B cell (primary cell): ENCODE results near the gene NR3C2. TPM values are rescaled to one million over a fixed set of nuclear protein-coding genes. Genes with fewer than 3 reads are reported as not detected.
"Not testable (repeated sequence)": the region's sequence is repeated elsewhere in the genome, so short reads cannot be mapped to it uniquely, and the experiment has no call there.

Experiments
- ATAC-seq: fragments of 200-7000 bp; cut with Tn5 transposase; one replicate; pipeline ENCODE4 v1.10.0; 2021; ENCODE audit warnings: low read depth, mild to moderate bottlenecking, moderate number of reproducible peaks, moderate library complexity
- CTCF ChIA-PET: fragments of 350-600 bp; sonication (Branson Sonifier 250); formaldehyde crosslinking; loops from one replicate; lab custom pipeline; 2021; ENCODE audit warnings: antibody characterized with exemption, inconsistent platforms; lab: Charles Lee
- POLR2A ChIA-PET: fragments of 350-600 bp; sonication (Branson Sonifier 250); formaldehyde crosslinking; loops from one replicate; lab custom pipeline; 2021; ENCODE audit warnings: antibody characterized with exemption; lab: Charles Lee
- DNase-seq: peaks from one replicate; pipeline ENCODE4 v3.0.0; 2013
- H2AFZ ChIP-seq: 2 replicates; pipeline ENCODE4 v1.6.1; 2012; ENCODE audit warnings: mild to moderate bottlenecking, low read depth, low read length; ENCODE audit not compliant: insufficient read depth, poor library complexity, severe bottlenecking
- H3K27ac ChIP-seq, 2 donors: 1 replicate in 1 of 2; 2 replicates in 1 of 2; pipeline ENCODE4 v1.5.1; 2012 to 2013; ENCODE audit warnings: low read length in 2 of 2, mild to moderate bottlenecking in 2 of 2, moderate library complexity in 1 of 2
- H3K27me3 ChIP-seq, 4 experiments: fragments of 200-600 bp in 1 of 4; sonication (generic) in 1 of 4; replicated peaks in 1 of 4; 1 replicate in 2 of 4; 2 replicates in 2 of 4; pipeline versions ENCODE4 v1.6.1 to v1.7.0; 2013 to 2016; ENCODE audit warnings: low read length in 3 of 4, mild to moderate bottlenecking in 2 of 4, mixed read lengths in 1 of 4, moderate library complexity in 1 of 4; ENCODE audit not compliant: insufficient read depth in 4 of 4, control insufficient read depth in 3 of 4; ENCODE audit errors: control extremely low read depth in 1 of 4
- H3K36me3 ChIP-seq, 2 experiments: replicated peaks in 1 of 2; 1 replicate in 1 of 2; 2 replicates in 1 of 2; pipeline versions ENCODE4 v1.6.1 to v1.7.1; 2013; ENCODE audit warnings: low read length in 1 of 2; ENCODE audit not compliant: insufficient read depth in 2 of 2, control insufficient read depth in 1 of 2; ENCODE audit errors: control extremely low read depth in 1 of 2, extremely low read depth in 1 of 2
- H3K4me1 ChIP-seq, 2 donors: fragments of 200-600 bp in 1 of 2; sonication (generic) in 1 of 2; 1 replicate in 1 of 2; 2 replicates in 1 of 2; pipeline versions ENCODE4 v1.5.1 to v1.6.1; 2013 to 2017; ENCODE audit warnings: low read length in 2 of 2; ENCODE audit not compliant: control insufficient read depth in 2 of 2, insufficient read depth in 2 of 2
- H3K4me2 ChIP-seq: replicated peaks from 2 replicates; pipeline ENCODE3; 2012; ENCODE audit warnings: mild to moderate bottlenecking, low read depth, low read length; ENCODE audit not compliant: poor library complexity, severe bottlenecking
- H3K4me3 ChIP-seq, 5 experiments: fragments of 200-600 bp in 1 of 5; sonication (generic) in 1 of 5; 1 replicate in 3 of 5; 2 replicates in 2 of 5; pipeline versions ENCODE4 v1.5.1 to v1.7.0; 2011 to 2016; ENCODE audit warnings: low read length in 4 of 5, mild to moderate bottlenecking in 4 of 5, low read depth in 2 of 5, control low read depth in 1 of 5, moderate library complexity in 1 of 5; ENCODE audit not compliant: insufficient read depth in 1 of 5; ENCODE audit errors: control extremely low read depth in 1 of 5, extremely low read depth in 1 of 5
- H3K79me2 ChIP-seq: fragments of 200-600 bp; sonication (generic); one replicate; pipeline ENCODE4 v1.6.0; 2016; ENCODE audit warnings: low read length; ENCODE audit not compliant: control insufficient read depth, insufficient read depth
- H3K9ac ChIP-seq: fragments of 200-600 bp; sonication (generic); 2 replicates; pipeline ENCODE4 v1.6.1; 2017; ENCODE audit warnings: mild to moderate bottlenecking, low read length, moderate library complexity
- H3K9me3 ChIP-seq, 3 donors: one replicate each; pipeline versions ENCODE4 v1.6.1 to v1.7.1; 2013; ENCODE audit warnings: low read length in 2 of 3; ENCODE audit not compliant: control insufficient read depth in 2 of 3, insufficient read depth in 1 of 3; ENCODE audit errors: control extremely low read depth in 1 of 3
- H4K20me1 ChIP-seq: 2 replicates; pipeline ENCODE4 v1.6.0; 2012; ENCODE audit warnings: mild to moderate bottlenecking, low read length; ENCODE audit not compliant: insufficient read depth, control insufficient read depth, poor library complexity, severe bottlenecking
- H3K27ac Mint-ChIP-seq: one replicate; pipeline ENCODE4 v1.8.0; 2021; ENCODE audit warnings: mixed read lengths
- H3K27me3 Mint-ChIP-seq: one replicate; pipeline ENCODE4 v1.8.0; 2021; ENCODE audit warnings: mixed read lengths
- H3K4me1 Mint-ChIP-seq: one replicate; pipeline ENCODE4 v1.8.0; 2021; ENCODE audit warnings: mixed read lengths
- H3K4me3 Mint-ChIP-seq: one replicate; pipeline ENCODE4 v1.8.0; 2021; ENCODE audit warnings: mixed read lengths
- H3K9me3 Mint-ChIP-seq: one replicate; pipeline ENCODE4 v1.8.0; 2022; ENCODE audit warnings: mixed read lengths; ENCODE audit not compliant: insufficient read depth
- CTCF ChIP-seq: fragments of 200-600 bp; IDR thresholded peaks from one replicate; pipeline ENCODE4 v1.8.0; 2022; ENCODE audit warnings: antibody characterized with exemption, mild to moderate bottlenecking
- EZH2 ChIP-seq: IDR thresholded peaks from 2 replicates; pipeline ENCODE4 v1.6.1; 2012; ENCODE audit warnings: borderline replicate concordance, low read depth, mild to moderate bottlenecking, moderate library complexity, low read length; ENCODE audit not compliant: insufficient read depth, poor library complexity, severe bottlenecking
- WGBS: methylation state at CpG from one replicate; pipeline ENCODE4 v1.1.5; 2013; ENCODE audit warnings: missing lambda C conversion rate; ENCODE audit not compliant: insufficient coverage; 5-methylcytosine and 5-hydroxymethylcytosine counted together
- intact Hi-C: fragments of 100-400 bp; cut with micrococcal nuclease; formaldehyde crosslinking; loops from one replicate; pipeline ENCODE4 v1.10.0; 2022
- polyA plus RNA-seq: library from polyadenylated mRNA; depleted of rRNA; stranded (reverse); fragments of >200 nt; gene quantifications from 2 replicates; pipeline ENCODE4 v1.2.3, GENCODE V29; 2012
- total RNA-seq, 2 donors: library from RNA; stranded (reverse); fragments of 120-200 nt in 1 of 2; gene quantifications; 1 replicate in 1 of 2; 2 replicates in 1 of 2; pipeline versions ENCODE4 v1.2.3 to v1.2.4, GENCODE V29; 2013 to 2022

The NR3C2 gene
- total and polyA plus RNA-seq, 2 donors (not counting 1 experiment from before 2014, with no cell fraction given) = 6.7 to 19.3 TPM

GRCh38 chr4:148196164-148196563 lies 246.1 kb downstream of the NR3C2 start:
- Histone ChIP-seq H3K27ac (no peak overlapping the region), H3K79me2 (no peaks in the 10 kb centered on the region), H3K9ac (no peak overlapping the region), H3K4me3 (no peak overlapping the region), H3K9me3 (no peaks in the 10 kb centered on the region), H2AFZ (no peak overlapping the region), H3K4me1 (no peaks in the 10 kb centered on the region), H3K36me3 (peaks cover 0 to 2% of the 10 kb centered on the region in 2 experiments), H4K20me1 (no peaks in the 10 kb centered on the region), H3K4me2 (no peak overlapping the region), H3K27me3 (no peaks in the 10 kb centered on the region)
- no peak for TF ChIP-seq EZH2
- TF ChIP-seq CTCF = no peak
- ATAC-seq (no peak), DNase-seq (no peak)
- Mint-ChIP-seq H3K27me3 (no peaks in the 10 kb centered on the region), H3K4me1 (no peaks in the 10 kb centered on the region), H3K9me3 (no peaks in the 10 kb centered on the region), H3K27ac (no peak overlapping the region), H3K4me3 (no peak overlapping the region)
- ChIA-PET POLR2A (no interaction called here), CTCF (no interaction called here)
- 43% methylated on average over 1 of the region's 1 CpG for WGBS
- intact Hi-C loops = no loop called here

GRCh38 chr4:148192526-148192925 lies 249.7 kb downstream of the NR3C2 start:
- H3K27ac Mint-ChIP-seq = no peak overlapping the region
- H4K20me1 ChIP-seq = no peaks in the 10 kb centered on the region
- TF ChIP-seq CTCF (no peak), EZH2 (no peak)
- no peak overlapping the region for H2AFZ ChIP-seq
- H3K27ac ChIP-seq = no peak overlapping the region
- no peaks in the 10 kb centered on the region for H3K27me3 Mint-ChIP-seq
- H3K4me1 ChIP-seq = no peaks in the 10 kb centered on the region
- no peaks in the 10 kb centered on the region for H3K27me3 ChIP-seq
- POLR2A ChIA-PET = no interaction called here
- DNase-seq (no peak), ATAC-seq (no peak)
- no peak overlapping the region for H3K4me3 Mint-ChIP-seq
- H3K9ac ChIP-seq = no peak overlapping the region
- no peaks in the 10 kb centered on the region for H3K79me2 ChIP-seq
- 77% methylated on average over 3 of the region's 3 CpGs for WGBS
- H3K4me2 ChIP-seq = no peak overlapping the region
- no peaks in the 10 kb centered on the region for H3K4me1 Mint-ChIP-seq
- intact Hi-C loops = no loop called here
- peaks cover 0 to 2% (median 0%) of the 10 kb centered on the region in 3 donors for H3K9me3 ChIP-seq
- CTCF ChIA-PET = no interaction called here
- H3K4me3 ChIP-seq = no peak overlapping the region
- peaks cover 5% of the 10 kb centered on the region for H3K9me3 Mint-ChIP-seq
- H3K36me3 ChIP-seq = peaks cover 0 to 2% of the 10 kb centered on the region in 2 experiments

- H3K4me1 ChIP-seq, H3K4me3 Mint-ChIP-seq, H3K27ac Mint-ChIP-seq, POLR2A ChIA-PET, H3K9me3 Mint-ChIP-seq, H3K4me3 ChIP-seq, DNase-seq, H3K27me3 ChIP-seq, H3K27ac ChIP-seq, CTCF ChIA-PET, H3K4me1 Mint-ChIP-seq, ATAC-seq, H3K79me2 ChIP-seq, H3K36me3 ChIP-seq, intact Hi-C loops, H4K20me1 ChIP-seq, H3K9ac ChIP-seq, H3K9me3 ChIP-seq, H3K4me2 ChIP-seq, H2AFZ ChIP-seq, H3K27me3 Mint-ChIP-seq: not testable (repeated sequence)
- 100% methylated on average over 1 of the region's 5 CpGs for WGBS
Measured at GRCh38 chr4:148187454-148188222, 254.6 kb downstream of the NR3C2 start.
